NCI-H2196 (cell line): Measurements from ENCODE around the gene TACR2.

Experiments used
- DNase-seq: peaks from one replicate; lab custom pipeline; 2025; ENCODE audit not compliant: unreplicated experiment; lab: John Stamatoyannopoulos, UW

The TACR2 gene

DNA sequence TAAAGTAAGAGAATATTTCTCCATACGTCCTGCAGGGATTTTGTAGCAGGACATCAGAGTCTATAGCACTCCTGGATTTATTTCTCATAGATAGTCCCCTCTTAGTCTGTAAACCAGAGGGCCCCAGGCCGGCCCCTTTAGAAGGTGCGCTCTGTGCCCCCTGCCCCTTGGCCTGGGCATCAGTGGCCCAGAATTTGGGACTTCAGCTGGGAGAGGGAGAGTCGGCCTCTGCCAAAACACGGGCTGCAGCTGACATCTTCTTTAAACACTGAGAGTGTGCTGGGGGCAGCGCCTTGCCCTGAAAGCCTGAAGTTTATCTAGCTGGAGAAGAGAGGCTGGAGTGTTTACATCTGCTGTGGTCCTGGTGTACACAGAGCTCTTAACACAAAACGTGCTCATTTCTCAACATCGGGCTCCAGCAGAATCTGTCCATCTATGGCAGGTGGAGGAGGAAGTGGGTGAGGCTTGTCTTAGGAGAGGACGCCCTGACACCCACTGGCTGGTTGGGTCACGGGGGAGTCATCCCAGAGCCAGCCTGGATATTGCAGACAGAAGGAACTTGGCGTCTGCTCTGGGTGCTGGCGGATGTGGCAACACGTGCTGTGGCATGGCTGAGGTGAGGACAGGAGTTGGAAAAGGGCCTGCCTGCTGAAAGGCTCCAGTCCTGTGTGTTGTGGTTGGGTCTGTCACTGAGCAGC, 5.0 kb upstream of the TACR2 start:
- peak; percentile 60 for DNase-seq

- no peak for DNase-seq
Measured at GRCh38 chr10:69419744-69420126, 3.0 kb upstream of the TACR2 start.

GRCh38 chr10:69419096-69419743, 2.5 kb upstream of the TACR2 start:
- no peak for DNase-seq

GRCh38 chr10:69418052-69418752, 1.5 kb upstream of the TACR2 start:
- no peak for DNase-seq

DNA sequence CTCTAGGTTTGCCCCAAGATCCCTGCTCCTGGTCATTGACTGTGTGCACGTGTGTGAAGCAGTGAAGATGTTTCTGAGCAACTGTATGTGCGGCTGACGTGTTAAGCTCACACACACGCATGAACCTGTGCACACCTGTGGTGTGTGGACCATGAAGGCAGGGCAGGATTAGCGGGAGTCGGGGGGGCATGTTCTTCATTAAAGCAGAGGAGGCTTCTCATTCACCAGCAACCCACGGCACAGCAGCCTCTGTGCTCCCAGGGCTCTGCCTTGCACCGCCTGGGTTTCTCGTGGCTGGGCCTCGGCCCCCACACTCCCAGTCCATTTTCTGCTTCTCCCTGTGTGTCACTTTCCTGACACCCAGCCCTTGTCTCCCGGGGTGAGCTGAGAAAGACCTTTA, 824 bp upstream of the TACR2 start:
- no peak for DNase-seq

GRCh38 chr10:69415951-69416350, 767 bp downstream of the TACR2 start:
- DNase-seq, result no peak

DNA sequence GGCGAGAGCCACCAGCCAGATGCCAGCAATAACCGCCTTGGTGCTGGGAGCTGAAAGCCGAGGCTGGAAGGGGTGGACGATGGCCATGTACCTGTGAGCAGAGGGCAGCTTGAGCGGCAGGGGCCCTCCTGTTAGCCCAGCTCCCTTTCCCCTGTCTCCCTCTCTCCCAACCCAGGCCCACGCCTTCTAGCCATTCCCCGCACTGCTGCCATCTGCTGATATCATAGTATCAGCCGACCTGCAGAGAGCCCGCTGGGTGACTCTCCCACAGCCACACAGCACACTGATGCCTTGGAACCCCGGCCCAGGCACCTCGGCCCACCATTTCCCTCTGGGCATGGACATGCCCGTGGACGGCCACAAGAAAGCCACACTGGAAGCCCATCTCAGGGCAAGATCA, 1.7 kb downstream of the TACR2 start:
- DNase-seq, result no peak

- no peak for DNase-seq
Measured at GRCh38 chr10:69414036-69415018, 2.4 kb downstream of the TACR2 start.

DNA sequence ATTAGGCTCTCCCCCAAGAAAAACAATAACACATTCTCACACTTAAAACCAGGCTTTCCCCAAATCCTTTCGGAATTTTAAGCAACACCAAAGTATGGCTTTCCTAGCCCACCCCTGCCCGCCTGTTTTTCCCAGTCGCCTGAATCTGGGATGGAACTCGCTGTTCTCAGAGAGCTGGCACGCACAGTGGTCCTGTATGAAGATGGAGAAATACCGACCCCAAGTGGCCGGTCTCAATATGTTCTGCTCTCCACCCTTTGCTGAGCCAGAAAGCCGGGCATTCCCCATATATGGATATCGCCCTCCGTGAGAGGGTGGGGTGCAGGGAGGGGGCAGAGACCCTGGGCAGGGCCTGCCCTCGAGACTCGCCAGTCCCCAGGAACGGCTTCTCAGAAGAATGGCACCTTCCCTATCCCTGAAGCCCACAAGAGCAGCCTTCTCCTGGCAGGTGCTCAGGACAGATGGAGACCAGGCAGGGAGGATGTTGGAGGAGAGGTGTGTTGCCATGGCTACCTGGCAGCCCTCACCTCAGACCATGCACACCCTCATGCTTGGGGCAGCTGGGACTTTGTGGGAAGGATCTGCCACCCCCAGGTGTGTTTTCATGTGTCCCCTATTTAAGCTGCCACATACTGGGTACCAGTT, 3.4 kb downstream of the TACR2 start:
- peak; percentile 21 for DNase-seq

DNA sequence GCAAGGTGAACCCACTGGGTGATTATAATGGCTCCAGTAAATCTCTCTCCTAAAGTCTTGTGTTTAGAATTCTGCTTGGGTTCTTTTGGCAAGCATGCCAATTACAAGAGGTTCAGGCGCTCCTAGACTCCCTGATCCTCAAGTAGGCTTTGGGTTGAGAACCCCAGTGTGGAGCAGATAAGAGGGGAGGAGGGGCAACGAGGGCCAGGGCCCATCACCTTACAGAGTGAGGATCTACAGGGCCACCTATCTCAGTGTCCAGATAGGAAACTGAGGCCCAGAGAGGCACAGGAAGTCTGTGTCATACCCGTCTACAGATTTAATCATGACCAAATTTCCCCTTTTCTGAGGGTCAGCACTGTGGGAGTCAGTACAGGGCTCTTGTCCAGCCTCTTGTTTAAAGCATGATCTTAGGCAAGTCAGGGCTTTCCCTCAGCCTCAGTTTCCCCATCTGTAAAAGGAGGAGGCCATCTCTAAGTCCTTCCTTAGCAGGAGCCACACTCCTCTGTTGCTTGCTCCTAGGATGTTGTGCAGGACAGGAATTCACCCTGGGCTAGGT, 4.4 kb downstream of the TACR2 start:
- no peak for DNase-seq

- no peak for DNase-seq
Measured at GRCh38 chr10:69411476-69411875, 5.2 kb downstream of the TACR2 start.

DNA sequence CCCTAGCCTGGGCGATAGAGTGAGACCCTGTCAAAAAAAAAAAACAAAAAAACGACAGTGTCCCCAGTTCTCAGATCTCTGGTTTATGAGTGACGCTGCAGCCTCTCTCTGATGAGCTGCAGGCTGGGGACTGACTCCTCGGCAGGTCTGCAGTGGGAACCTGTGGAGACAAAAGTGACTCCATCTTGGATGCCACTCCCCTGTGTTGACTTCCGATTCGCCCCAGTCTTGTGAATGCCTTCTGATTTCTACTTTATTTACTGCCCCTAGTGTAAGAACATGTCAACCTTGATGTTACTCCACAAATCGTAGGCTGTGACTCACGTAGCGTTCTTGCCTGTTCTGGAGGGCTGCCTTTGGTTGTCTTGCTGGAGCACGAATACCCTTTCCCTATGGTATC, 6.2 kb downstream of the TACR2 start:
- no peak for DNase-seq

- DNase-seq, result no peak
Measured at GRCh38 chr10:69409968-69410367, 6.8 kb downstream of the TACR2 start.

GRCh38 chr10:69409176-69409495, 7.6 kb downstream of the TACR2 start:
- no peak for DNase-seq

DNA sequence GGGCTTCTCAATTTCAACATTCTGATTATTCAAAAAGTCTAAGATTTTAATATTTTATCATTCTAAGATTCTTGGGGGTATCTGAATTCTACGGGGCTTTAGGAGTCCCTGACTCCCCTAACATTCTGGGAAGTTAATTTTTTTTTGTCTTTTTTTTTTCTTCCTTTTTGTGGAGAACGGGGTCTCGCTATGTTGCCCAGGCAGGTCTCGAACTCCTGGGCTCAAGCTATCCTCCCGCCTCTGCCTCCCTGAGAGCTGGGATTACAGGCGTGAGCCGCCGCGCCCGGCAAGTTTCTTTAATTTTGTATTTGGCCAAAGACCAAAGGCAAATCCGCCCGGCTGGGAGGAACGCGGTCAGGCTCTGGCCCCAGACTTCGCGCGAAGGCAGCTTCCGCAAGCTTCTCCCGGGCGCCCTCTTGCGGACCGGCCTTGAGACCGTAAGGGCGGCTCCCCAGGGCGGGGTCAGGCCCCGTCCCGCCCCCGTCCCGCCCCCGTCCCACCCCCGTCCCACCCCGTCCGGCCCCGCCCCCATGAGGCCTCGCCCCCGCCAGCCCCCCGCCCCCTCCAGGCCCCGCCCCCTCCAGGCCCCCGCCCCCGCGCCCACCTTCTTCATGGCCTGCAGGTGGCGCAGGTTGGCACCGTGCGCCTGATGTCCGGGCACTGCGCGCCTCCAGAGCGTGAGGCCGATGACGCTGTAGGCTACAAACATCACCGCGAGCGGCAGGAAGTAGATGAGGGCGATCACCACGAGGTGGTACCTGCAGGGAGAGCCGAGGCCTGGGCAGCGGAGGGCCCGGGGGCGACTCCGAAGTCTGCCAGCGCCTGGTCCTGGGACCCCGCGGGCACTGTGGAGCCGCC, 8.2 kb downstream of the TACR2 start:
- peak; percentile 85 for DNase-seq

- DNase-seq, result no peak
Measured at GRCh38 chr10:69407621-69408301, 9.0 kb downstream of the TACR2 start.

- DNase-seq, result no peak
Measured at GRCh38 chr10:69406816-69407580, 9.7 kb downstream of the TACR2 start.

DNA sequence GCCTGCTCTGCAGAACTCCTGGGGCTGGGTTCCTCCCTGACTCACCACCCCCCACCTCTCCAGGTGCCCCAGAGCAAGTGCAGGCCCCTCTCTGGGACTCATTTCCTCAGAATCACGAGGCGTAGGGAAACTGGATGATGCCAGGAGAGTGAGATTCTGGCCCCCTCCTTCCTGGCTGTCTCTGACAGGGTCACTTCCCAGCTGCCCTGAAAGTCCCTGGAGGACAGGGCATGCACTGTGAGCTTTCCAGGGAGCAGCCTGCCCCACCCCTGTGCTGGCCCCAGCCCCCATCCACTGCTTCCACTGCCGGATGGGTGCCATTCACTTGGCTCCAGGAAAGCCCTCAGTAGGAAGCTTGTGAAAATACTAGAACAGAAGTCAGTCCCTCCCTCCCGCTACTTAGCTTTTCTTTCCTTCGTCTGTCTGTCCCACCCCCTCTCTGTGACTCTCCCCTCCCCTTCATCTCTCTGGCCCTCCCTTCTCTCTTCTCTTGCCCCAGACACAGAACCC, 10.4 kb downstream of the TACR2 start:
- no peak for DNase-seq
